Head of caudate nucleus (tissue), 42 donors: ENCODE data around the gene WDR46.
A peak's percentile ranks its signal among the peaks of the same experiment; 100 is the strongest.
"Not testable (repeated sequence)": the region's sequence is repeated elsewhere in the genome, so short reads cannot be mapped to it uniquely, and the experiment has no call there.

ENCODE experiments used
- DNase-seq, 42 donors: peaks; one replicate each; pipeline versions ENCODE4 v3.0.0 to v3.0.0-alpha.2; 2020 to 2021; ENCODE audit warnings: mixed read lengths in 7 of 42
- intact Hi-C: fragments of 100-400 bp; cut with DNase I; formaldehyde crosslinking; loops from one replicate; pipeline ENCODE4 v1.15.0; 2022

The WDR46 gene

GRCh38 chr6:33294086-33294823 lies 5.2 kb upstream of the WDR46 start:
- DNase-seq = no peak
- intact Hi-C loops = loop anchor here (10.0 kb wide), 1 partner anchor 121 kb away; the partner anchor contains the start of genes CUTA and PHF1

GRCh38 chr6:33292996-33293682 lies 4.1 kb upstream of the WDR46 start:
- no peak for DNase-seq
- intact Hi-C loops = loop anchor here (10.0 kb wide), 1 partner anchor 122 kb away; the partner anchor contains the start of genes CUTA and PHF1

GRCh38 chr6:33290459-33290858 lies 1.4 kb upstream of the WDR46 start:
- DNase-seq = no peak
- intact Hi-C loops = loop anchor here (10.0 kb wide), 1 partner anchor 124 kb away; the partner anchor contains the start of genes CUTA and PHF1

GRCh38 chr6:33289784-33290315 lies 811 bp upstream of the WDR46 start:
- intact Hi-C loops = loop anchor here (1.0 to 10.0 kb wide), 2 partner anchors 9 to 125 kb away; partner anchors contain the start of genes CUTA and PHF1

GRCh38 chr6:33288141-33288920 lies 708 bp downstream of the WDR46 start:
- DNase-seq = no peak
- intact Hi-C loops = no loop called here

More at GRCh38 chr6:33289784-33290315, 811 bp upstream of the WDR46 start:
- no peak for DNase-seq

- DNase-seq = no peak
- intact Hi-C loops = no loop called here
Measured at GRCh38 chr6:33286946-33287914, 1.8 kb downstream of the WDR46 start.

GRCh38 chr6:33285214-33285613 lies 3.8 kb downstream of the WDR46 start:
- intact Hi-C loops, DNase-seq: not testable (repeated sequence)

- intact Hi-C loops = no loop called here
- DNase-seq = no peak
Measured at GRCh38 chr6:33280539-33280938, 8.5 kb downstream of the WDR46 start.

- intact Hi-C loops = no loop called here
- no peak for DNase-seq
Measured at GRCh38 chr6:33279971-33280511, 9.0 kb downstream of the WDR46 start.

- DNase-seq = no peak
- intact Hi-C loops = no loop called here
Measured at GRCh38 chr6:33279257-33279695, 9.8 kb downstream of the WDR46 start.

GRCh38 chr6:33278810-33279209 lies 10.2 kb downstream of the WDR46 start:
- intact Hi-C loops = no loop called here

GRCh38 chr6:33278392-33278741 lies 10.7 kb downstream of the WDR46 start:
- intact Hi-C loops = no loop called here
- DNase-seq = peak in 1 of 42 donors; percentile 10

More at GRCh38 chr6:33278810-33279209, 10.2 kb downstream of the WDR46 start:
- DNase-seq = no peak

GRCh38 chr6:33277663-33278391 lies 11.2 kb downstream of the WDR46 start:
- no peak for DNase-seq
- intact Hi-C loops = no loop called here

- intact Hi-C loops = no loop called here
- DNase-seq = peak in 40 of 42 donors; percentile 27 to 79 (median 63)
Measured at GRCh38 chr6:33276864-33277662, 12.0 kb downstream of the WDR46 start, which contains the start of gene B3GALT4. Gene B3GALT4, plus strand, starts transcription at chr6:33277123. Its CDS starts 297 bp downstream, at chr6:33277420.

- intact Hi-C loops = no loop called here
- no peak for DNase-seq
Measured at GRCh38 chr6:33276581-33276863, 12.5 kb downstream of the WDR46 start.

GRCh38 chr6:33275795-33276580 lies 13.1 kb downstream of the WDR46 start:
- DNase-seq, intact Hi-C loops: not testable (repeated sequence)
